ENCODE results near the gene CTDSPL. TPM values are rescaled to one million over a fixed set of nuclear protein-coding genes. Genes with fewer than 3 reads are reported as not detected.

Gene CTDSPL
- total RNA-seq, 4 donors from 2014 or later, result 78.9 to 130 (median 111) TPM

- TF ChIP-seq CTCF (IDR thresholded peaks at IDR 0.05), result no peak
- no peak for TF ChIP-seq EP300 (IDR thresholded peaks at IDR 0.05)
- TF ChIP-seq POLR2AphosphoS5 (IDR thresholded peaks at IDR 0.05), result no peak
- peaks cover 42% of the 10 kb centered on the region for H3K4me1 ChIP-seq
- H3K4me3 ChIP-seq, result no peak within 1 kb of the TSS
- no peaks in the 10 kb centered on the region for H3K27me3 ChIP-seq
- DNase-seq (ENCODE audit: low spot score in 2 of 2), result peak; percentile 68 to 78
- no peak within 1 kb of the TSS for H3K27ac ChIP-seq
- 80% methylated on average over 8 of the region's 10 CpGs for WGBS
- H3K36me3 ChIP-seq, result peaks cover under 1% of the 10 kb centered on the region
- no peaks in the 10 kb centered on the region for H3K9me3 ChIP-seq
Observed at GRCh38 chr3:37990527-37990926, 128.8 kb downstream of the CTDSPL start, which contains the start of gene VILL. VILL (plus strand) TSS chr3:37990786; CDS start chr3:37993673, 2,887 bp downstream.

- no peak overlapping the region for H3K4me3 ChIP-seq
- no peak for DNase-seq (ENCODE audit: low spot score in 2 of 2)
- H3K4me1 ChIP-seq, result peaks cover 39% of the 10 kb centered on the region
- no peak overlapping the region for H3K27ac ChIP-seq
- H3K27me3 ChIP-seq, result no peaks in the 10 kb centered on the region
- H3K9me3 ChIP-seq, result no peaks in the 10 kb centered on the region
- TF ChIP-seq EP300 (IDR thresholded peaks at IDR 0.05) (no peak), POLR2AphosphoS5 (IDR thresholded peaks at IDR 0.05) (no peak), CTCF (IDR thresholded peaks at IDR 0.05) (no peak), POLR2A (IDR thresholded peaks at IDR 0.05) (no peak)
- WGBS, result 56% methylated on average over 6 of the region's 6 CpGs
- peaks cover 6% of the 10 kb centered on the region for H3K36me3 ChIP-seq
Observed at GRCh38 chr3:37991109-37991508, 129.4 kb downstream of the CTDSPL start.

- peaks cover 6% of the 10 kb centered on the region for H3K36me3 ChIP-seq
- DNase-seq (ENCODE audit: low spot score in 2 of 2), result peak; percentile 45 to 57
- no peaks in the 10 kb centered on the region for H3K9me3 ChIP-seq
- WGBS, result 82% methylated on average over 7 of the region's 7 CpGs
- TF ChIP-seq EP300 (IDR thresholded peaks at IDR 0.05) (no peak), POLR2AphosphoS5 (IDR thresholded peaks at IDR 0.05) (no peak), POLR2A (IDR thresholded peaks at IDR 0.05) (no peak), CTCF (IDR thresholded peaks at IDR 0.05) (no peak)
- no peaks in the 10 kb centered on the region for H3K27me3 ChIP-seq
- peaks cover 33% of the 10 kb centered on the region for H3K4me1 ChIP-seq
- no peak overlapping the region for H3K27ac ChIP-seq
- no peak overlapping the region for H3K4me3 ChIP-seq
Observed at GRCh38 chr3:37991823-37992222, 130.1 kb downstream of the CTDSPL start.

GRCh38 chr3:37992271-37993066, 130.8 kb downstream of the CTDSPL start:
- no peak overlapping the region for H3K4me3 ChIP-seq
- WGBS, result 85% methylated on average over 7 of the region's 9 CpGs
- no peaks in the 10 kb centered on the region for H3K9me3 ChIP-seq
- H3K4me1 ChIP-seq, result peaks cover 31% of the 10 kb centered on the region
- no peaks in the 10 kb centered on the region for H3K27me3 ChIP-seq
- TF ChIP-seq EP300 (IDR thresholded peaks at IDR 0.05), result no peak
- H3K36me3 ChIP-seq, result peaks cover 6% of the 10 kb centered on the region
- peak; percentile 55 to 63 for DNase-seq (ENCODE audit: low spot score in 2 of 2)
- peak overlapping the region; percentile 81 for H3K27ac ChIP-seq

GRCh38 chr3:37993067-37993455, 131.4 kb downstream of the CTDSPL start:
- WGBS, result 85% methylated on average over 8 of the region's 8 CpGs
- Histone ChIP-seq H3K4me3 (no peak overlapping the region), H3K36me3 (peaks cover 6% of the 10 kb centered on the region), H3K27me3 (no peaks in the 10 kb centered on the region), H3K27ac (peak overlapping the region; percentile 81), H3K9me3 (no peaks in the 10 kb centered on the region), H3K4me1 (peaks cover 36% of the 10 kb centered on the region)
- no peak for DNase-seq (ENCODE audit: low spot score in 2 of 2)
- TF ChIP-seq EP300 (IDR thresholded peaks at IDR 0.05) (no peak), CTCF (IDR thresholded peaks at IDR 0.05) (no peak), POLR2AphosphoS5 (IDR thresholded peaks at IDR 0.05) (no peak), POLR2A (IDR thresholded peaks at IDR 0.05) (no peak)

Measured in suprapubic skin (tissue), 4 donors.